HG02943 (cell line): ENCODE measurements around the gene PAK1.
"Not testable (repeated sequence)": the region's sequence is repeated elsewhere in the genome, so short reads cannot be mapped to it uniquely, and the experiment has no call there.

Source experiments
- ATAC-seq: cut with Tn5 transposase; IDR thresholded peaks from one replicate; pipeline ENCODE4 v1.9.1; 2021; ENCODE audit warnings: mild to moderate bottlenecking, low read depth, moderate library complexity; ENCODE audit not compliant: unreplicated experiment

The PAK1 gene

GRCh38 chr11:77318600-77318999 is 155.3 kb downstream of the PAK1 start:
- ATAC-seq = no peak

GRCh38 chr11:77316733-77317342 is 157.1 kb downstream of the PAK1 start:
- ATAC-seq = no peak

DNA sequence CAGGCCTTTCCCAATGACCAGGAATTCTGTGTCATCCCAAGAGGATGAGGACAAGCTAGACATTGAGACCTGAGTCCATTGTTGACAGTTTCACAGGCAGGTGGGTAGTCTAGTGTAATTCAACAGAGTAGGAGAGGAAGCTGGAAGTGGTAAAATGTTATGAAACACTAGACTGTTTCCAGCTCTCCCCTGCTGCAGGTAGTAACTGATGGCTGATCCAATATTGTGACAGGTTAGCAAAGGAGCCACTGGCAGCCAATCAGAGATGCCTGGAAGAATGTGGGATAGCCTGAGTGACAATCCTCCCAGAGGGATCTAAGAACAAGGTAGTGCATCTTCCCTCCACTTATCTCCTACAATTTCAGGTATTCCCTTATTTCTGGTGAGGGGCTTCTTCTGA is 161.8 kb downstream of the PAK1 start:
- no peak for ATAC-seq

GRCh38 chr11:77311701-77312100 is 162.2 kb downstream of the PAK1 start:
- no peak for ATAC-seq

- ATAC-seq = no peak
These were observed 163.2 kb downstream of the PAK1 start for GRCh38 chr11:77310721-77311120.

GRCh38 chr11:77309401-77310085 is 164.4 kb downstream of the PAK1 start:
- no peak for ATAC-seq

DNA sequence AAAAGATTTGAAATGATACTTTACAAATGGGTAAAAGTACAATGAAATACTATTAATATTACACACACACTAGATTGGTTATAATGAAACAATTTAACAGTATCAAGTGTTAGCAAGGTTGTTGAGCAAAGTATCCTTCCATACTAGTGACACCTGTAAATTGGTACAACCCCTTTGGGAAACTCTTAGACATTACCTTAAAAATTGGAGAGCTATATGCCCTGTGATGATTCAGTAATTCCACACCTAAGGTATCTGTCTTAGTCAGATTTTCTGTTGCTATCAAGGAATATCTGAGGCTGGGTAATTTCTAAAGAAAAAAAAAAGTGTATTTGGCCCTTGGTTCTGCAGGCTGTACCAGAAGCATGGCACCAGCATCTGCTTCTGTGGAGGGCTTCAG is 165.1 kb downstream of the PAK1 start:
- ATAC-seq = no peak

- ATAC-seq = no peak
These were observed 170.6 kb downstream of the PAK1 start for GRCh38 chr11:77303328-77303727.

DNA sequence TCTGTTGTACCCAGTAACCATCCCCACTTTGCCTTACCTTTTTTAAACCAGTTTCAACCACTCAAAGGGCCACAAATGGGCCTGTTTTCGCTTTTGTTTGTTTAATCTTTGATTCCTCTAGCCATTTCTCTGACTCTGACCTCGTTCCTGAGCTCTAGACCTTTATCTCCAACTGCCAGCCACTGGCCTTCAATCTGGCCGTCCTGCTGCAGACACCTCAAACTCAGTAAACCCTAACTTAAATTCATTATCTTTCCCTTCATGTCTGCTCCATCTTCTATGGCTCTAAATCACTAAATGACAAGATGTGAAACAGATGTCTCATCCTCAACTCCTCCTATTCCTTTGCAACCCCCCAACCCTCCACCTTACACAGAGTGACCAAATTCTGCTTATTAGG is 171.1 kb downstream of the PAK1 start:
- no peak for ATAC-seq

- ATAC-seq = no peak
These were observed 172.4 kb downstream of the PAK1 start, which contains the start of gene GDPD4 for GRCh38 chr11:77301510-77301909. GDPD4 (minus strand) TSS chr11:77301686; CDS start chr11:77285137, 16,549 bp downstream.

- no peak for ATAC-seq
These were observed 173.2 kb downstream of the PAK1 start for GRCh38 chr11:77300695-77301094.

GRCh38 chr11:77300028-77300427 is 173.9 kb downstream of the PAK1 start:
- ATAC-seq = not testable (repeated sequence)

GRCh38 chr11:77299528-77299993 is 174.3 kb downstream of the PAK1 start:
- ATAC-seq = no peak

GRCh38 chr11:77294040-77294439 is 179.9 kb downstream of the PAK1 start:
- no peak for ATAC-seq

DNA sequence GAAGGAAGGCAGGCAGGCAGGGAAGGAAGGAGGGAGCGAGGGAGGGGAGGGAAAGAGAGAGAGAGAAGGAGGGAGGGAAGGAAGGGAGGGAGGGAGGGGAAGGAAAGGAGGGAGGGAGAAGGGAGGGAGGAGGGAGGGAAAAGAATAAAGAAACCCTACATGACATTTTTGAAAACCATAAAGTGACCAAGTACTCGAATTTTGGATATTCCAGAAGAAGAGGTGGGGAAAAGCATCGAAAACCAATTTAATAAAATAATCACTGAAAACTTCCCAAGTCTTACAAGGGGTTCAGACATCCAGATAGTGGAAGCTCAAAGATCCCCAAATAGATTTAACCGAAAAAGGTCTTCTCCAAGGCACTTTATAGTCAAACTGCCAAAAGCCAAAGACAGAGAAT is 184.2 kb downstream of the PAK1 start:
- ATAC-seq = no peak

DNA sequence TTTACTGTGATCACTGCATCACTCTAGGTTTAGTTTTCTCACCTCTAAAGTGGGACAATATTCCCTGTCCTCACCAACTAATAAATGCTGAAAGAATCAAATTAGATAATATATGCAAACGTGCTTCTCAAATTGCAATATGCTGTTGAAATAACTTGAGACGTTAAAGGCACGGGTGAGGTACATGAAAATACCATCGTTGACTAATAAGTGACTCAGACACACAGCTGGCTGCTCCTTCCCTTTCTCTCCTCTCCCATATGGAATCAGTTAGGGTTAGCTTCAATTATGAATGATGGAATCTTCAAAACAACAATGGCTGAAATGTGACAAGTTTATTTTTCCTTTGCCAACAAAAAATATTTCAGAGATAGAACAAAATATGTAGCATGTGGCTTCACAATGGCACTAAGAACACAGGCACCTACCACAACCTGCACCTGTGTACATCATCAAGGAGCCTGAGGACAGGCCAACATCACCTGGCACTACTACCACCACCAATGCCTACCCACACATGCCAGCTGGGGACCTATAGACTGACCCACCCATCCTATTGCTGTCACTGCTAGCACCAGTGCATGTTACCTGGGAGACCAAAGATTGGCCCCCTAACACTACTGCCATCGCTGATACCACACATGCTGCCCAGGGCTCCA is 186.2 kb downstream of the PAK1 start:
- no peak for ATAC-seq

DNA sequence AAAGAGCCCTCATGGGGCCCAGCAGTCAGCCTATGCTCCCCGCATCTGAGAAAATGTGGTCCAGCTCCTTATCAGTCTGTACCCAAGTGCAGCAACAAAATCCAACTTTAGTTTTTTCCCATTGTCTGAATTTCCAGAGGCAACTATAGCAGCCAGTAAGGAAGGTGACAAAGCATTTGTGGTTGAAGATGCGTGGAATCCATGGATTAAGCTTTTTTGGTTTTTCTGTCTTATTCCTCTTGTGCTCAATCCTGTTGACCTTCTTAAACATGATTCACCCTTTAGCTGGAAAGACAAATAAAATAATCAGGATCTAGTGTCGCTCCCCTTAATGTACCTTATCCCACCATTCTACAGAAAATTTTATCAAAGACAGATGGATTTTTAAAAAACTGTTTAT is 186.8 kb downstream of the PAK1 start:
- ATAC-seq = no peak

- no peak for ATAC-seq
These were observed 189.1 kb downstream of the PAK1 start for GRCh38 chr11:77284476-77285468.

- no peak for ATAC-seq
These were observed 190.8 kb downstream of the PAK1 start for GRCh38 chr11:77283101-77283500.
